PC-3 (cell line): ENCODE results near the gene LRSAM1. TPM values are rescaled to one million over a fixed set of nuclear protein-coding genes. Genes with fewer than 3 reads are reported as not detected.
A peak's percentile ranks its signal among the peaks of the same experiment; 100 is the strongest.

Experiments
- ATAC-seq: fragments of 200-7000 bp; cut with Tn5 transposase; 2 replicates; pipeline ENCODE4 v1.9.1; 2020; ENCODE audit warnings: mild to moderate bottlenecking, moderate library complexity
- BruUV-seq: library from RNA; stranded (reverse); fragments of 400-500 nt; replicated peaks from 2 replicates; lab custom pipeline; 2021; lab: Mats Ljungman, UMichigan
- CTCF ChIA-PET: fragments of 300-600 bp; sonication (Branson Sonifier 250); formaldehyde crosslinking; loops from one replicate; lab custom pipeline; 2022; ENCODE audit warnings: antibody characterized with exemption; lab: Charles Lee
- POLR2A ChIA-PET: fragments of 300-600 bp; sonication (Branson Sonifier 250); formaldehyde crosslinking; loops from one replicate; lab custom pipeline; 2022; ENCODE audit warnings: antibody characterized with exemption; ENCODE audit not compliant: unreplicated experiment; lab: Charles Lee
- DNase-seq: peaks from one replicate; pipeline ENCODE4 v3.0.0-alpha.2; 2015
- H2AFZ ChIP-seq: fragments of 300-600 bp; sonication (generic); 2 replicates; pipeline ENCODE4 v1.6.0; 2016; ENCODE audit warnings: antibody characterized with exemption, low read length
- H3F3A ChIP-seq: fragments of 300-600 bp; sonication (generic); one replicate; pipeline ENCODE4 v1.6.0; 2017; ENCODE audit warnings: antibody characterized with exemption, low read length, control low read depth, mild to moderate bottlenecking; ENCODE audit not compliant: unreplicated experiment
- H3K27ac ChIP-seq: fragments of 300-600 bp; sonication (generic); 2 replicates; pipeline ENCODE4 v1.5.1; 2016; ENCODE audit warnings: mild to moderate bottlenecking, low read length
- H3K27me3 ChIP-seq: fragments of 300-600 bp; sonication (generic); 2 replicates; pipeline ENCODE4 v1.6.1; 2016; ENCODE audit warnings: low read length, mixed read lengths
- H3K36me3 ChIP-seq: fragments of 300-600 bp; sonication (generic); 2 replicates; pipeline ENCODE4 v1.6.1; 2016; ENCODE audit warnings: low read depth, mixed run types, low read length, mixed read lengths
- H3K4me1 ChIP-seq: fragments of 300-600 bp; sonication (generic); 2 replicates; pipeline ENCODE4 v1.5.1; 2016; ENCODE audit warnings: low read length; ENCODE audit not compliant: insufficient read depth
- H3K4me2 ChIP-seq: fragments of 300-600 bp; sonication (generic); 2 replicates; pipeline ENCODE4 v1.6.0; 2016; ENCODE audit warnings: low read length
- H3K4me3 ChIP-seq: fragments of 300-600 bp; sonication (generic); 2 replicates; pipeline ENCODE4 v1.5.1; 2016; ENCODE audit warnings: mild to moderate bottlenecking, low read length, mixed read lengths
- H3K79me2 ChIP-seq: fragments of 300-600 bp; sonication (generic); 2 replicates; pipeline ENCODE4 v1.6.1; 2017; ENCODE audit warnings: low read length, mixed read lengths
- H3K9ac ChIP-seq: fragments of 300-600 bp; sonication (generic); 2 replicates; pipeline ENCODE4 v1.6.0; 2016; ENCODE audit warnings: mild to moderate bottlenecking, low read length
- H3K9me2 ChIP-seq: fragments of 300-600 bp; sonication (generic); replicated peaks from 2 replicates; pipeline ENCODE4 v1.6.1; 2016; ENCODE audit warnings: mixed run types, low read length, mixed read lengths
- H3K9me3 ChIP-seq: fragments of 300-600 bp; sonication (generic); 2 replicates; pipeline ENCODE4 v1.6.1; 2016; ENCODE audit warnings: low read length, mixed read lengths
- H4K20me1 ChIP-seq: fragments of 300-600 bp; sonication (generic); 2 replicates; pipeline ENCODE4 v1.6.1; 2016; ENCODE audit warnings: low read length, mixed read lengths
- EZH2 ChIP-seq: fragments of 300-600 bp; sonication (generic); IDR thresholded peaks from one replicate; pipeline ENCODE4 v1.6.1; 2017; ENCODE audit warnings: antibody characterized with exemption, mild to moderate bottlenecking, low read length; ENCODE audit not compliant: unreplicated experiment
- EZH2phosphoT487 ChIP-seq: fragments of 300-600 bp; sonication (generic); IDR thresholded peaks from 2 replicates; pipeline ENCODE4 v1.6.1; 2018; ENCODE audit warnings: mild to moderate bottlenecking, antibody characterized with exemption, low read length, borderline replicate concordance
- intact Hi-C: fragments of 100-400 bp; cut with micrococcal nuclease; formaldehyde crosslinking; loops from 2 replicates; pipeline ENCODE4 v1.9.0; 2023
- total RNA-seq: library from RNA; depleted of rRNA; stranded (reverse); fragments of >200 nt; gene quantifications from 2 replicates; pipeline ENCODE4 v1.2.3, GENCODE V29; 2014
- TF ChIP-seq, protein P1 (sequence below): fragments of 300-600 bp; sonication (generic); conservative IDR thresholded peaks from 2 replicates; pipeline ENCODE4 v1.5.1; 2017; ENCODE audit warnings: antibody characterized with exemption, low read depth, mild to moderate bottlenecking, low read length

The LRSAM1 gene
- total RNA-seq, 1 experiment from 2014 or later: 9.6 TPM

DNA sequence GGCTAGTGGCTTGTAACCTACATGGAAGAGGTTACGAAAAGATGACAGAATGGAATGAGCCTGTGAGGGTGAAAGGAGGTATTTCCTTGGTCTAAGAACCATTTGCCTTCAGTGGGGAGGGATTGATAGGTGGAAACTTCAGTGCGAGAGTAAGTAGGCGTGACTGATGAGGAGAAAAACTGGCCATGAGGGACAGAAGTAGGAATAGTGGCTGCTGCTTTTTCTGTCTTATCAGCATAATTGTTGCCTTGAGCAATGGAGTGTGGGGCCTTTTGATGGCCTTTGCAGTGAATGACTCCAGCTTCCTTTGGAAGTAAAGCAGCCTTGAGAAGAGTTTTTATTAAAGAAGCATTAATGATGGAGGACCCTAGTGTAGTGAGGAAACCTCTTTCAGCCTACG lies 36.2 kb upstream of the LRSAM1 start:
- no peak for ATAC-seq
- Histone ChIP-seq H4K20me1 (no peaks in the 10 kb centered on the region), H3K36me3 (no peaks in the 10 kb centered on the region), H3K79me2 (no peaks in the 10 kb centered on the region), H3K9me3 (no peaks in the 10 kb centered on the region), H3K4me1 (peaks cover 34% of the 10 kb centered on the region), H3K4me3 (no peak overlapping the region), H3K27me3 (no peaks in the 10 kb centered on the region), H3K9ac (no peak overlapping the region), H3K9me2 (no peaks in the 10 kb centered on the region), H3F3A (peaks cover 4% of the 10 kb centered on the region), H3K4me2 (no peak overlapping the region), H3K27ac (no peak overlapping the region), H2AFZ (no peak overlapping the region)
- CTCF ChIA-PET: interaction anchor here (0.6 kb wide), 1 partner anchor 22 kb away, joined by 11 read pairs; no protein-coding TSS in a partner anchor
- intact Hi-C loops: no loop called here
- POLR2A ChIA-PET: no interaction called here
- BruUV-seq: no TSS peak
- no peak for DNase-seq
- TF ChIP-seq, protein P1, sequence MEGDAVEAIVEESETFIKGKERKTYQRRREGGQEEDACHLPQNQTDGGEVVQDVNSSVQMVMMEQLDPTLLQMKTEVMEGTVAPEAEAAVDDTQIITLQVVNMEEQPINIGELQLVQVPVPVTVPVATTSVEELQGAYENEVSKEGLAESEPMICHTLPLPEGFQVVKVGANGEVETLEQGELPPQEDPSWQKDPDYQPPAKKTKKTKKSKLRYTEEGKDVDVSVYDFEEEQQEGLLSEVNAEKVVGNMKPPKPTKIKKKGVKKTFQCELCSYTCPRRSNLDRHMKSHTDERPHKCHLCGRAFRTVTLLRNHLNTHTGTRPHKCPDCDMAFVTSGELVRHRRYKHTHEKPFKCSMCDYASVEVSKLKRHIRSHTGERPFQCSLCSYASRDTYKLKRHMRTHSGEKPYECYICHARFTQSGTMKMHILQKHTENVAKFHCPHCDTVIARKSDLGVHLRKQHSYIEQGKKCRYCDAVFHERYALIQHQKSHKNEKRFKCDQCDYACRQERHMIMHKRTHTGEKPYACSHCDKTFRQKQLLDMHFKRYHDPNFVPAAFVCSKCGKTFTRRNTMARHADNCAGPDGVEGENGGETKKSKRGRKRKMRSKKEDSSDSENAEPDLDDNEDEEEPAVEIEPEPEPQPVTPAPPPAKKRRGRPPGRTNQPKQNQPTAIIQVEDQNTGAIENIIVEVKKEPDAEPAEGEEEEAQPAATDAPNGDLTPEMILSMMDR: no peak
- no peak for TF ChIP-seq EZH2

DNA sequence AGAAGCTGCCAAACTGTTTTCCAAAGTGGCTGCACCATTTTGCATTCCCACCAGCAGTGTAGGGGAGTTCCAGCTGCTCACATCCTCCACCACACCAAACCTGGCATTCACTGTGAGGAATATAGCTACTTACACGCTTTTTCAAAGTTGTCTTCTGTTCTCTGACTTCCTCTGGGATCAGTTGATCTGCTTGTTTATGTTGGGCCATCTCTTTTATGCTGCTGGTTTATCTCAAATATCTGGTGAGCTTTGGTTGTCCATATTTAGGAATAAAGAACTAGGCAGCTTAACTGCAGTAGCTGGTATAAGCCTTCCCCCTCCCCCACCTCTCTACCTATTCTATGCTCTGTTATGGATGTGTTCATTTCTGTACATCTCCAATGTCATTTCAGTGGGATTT lies 35.7 kb upstream of the LRSAM1 start:
- Histone ChIP-seq H3K79me2 (no peaks in the 10 kb centered on the region), H4K20me1 (no peaks in the 10 kb centered on the region), H3K9me3 (no peaks in the 10 kb centered on the region), H2AFZ (no peak overlapping the region), H3K27ac (no peak overlapping the region), H3K4me2 (no peak overlapping the region), H3K9me2 (no peaks in the 10 kb centered on the region), H3K4me1 (peaks cover 34% of the 10 kb centered on the region), H3F3A (peaks cover 4% of the 10 kb centered on the region), H3K36me3 (no peaks in the 10 kb centered on the region), H3K9ac (no peak overlapping the region), H3K4me3 (no peak overlapping the region), H3K27me3 (no peaks in the 10 kb centered on the region)
- DNase-seq (no peak), ATAC-seq (no peak)
- intact Hi-C loops: no loop called here
- ChIA-PET POLR2A (no interaction called here), CTCF (no interaction called here)
- BruUV-seq: no TSS peak
- TF ChIP-seq EZH2: no peak
- no peak for TF ChIP-seq EZH2phosphoT487
- TF ChIP-seq, protein P1: no peak

DNA sequence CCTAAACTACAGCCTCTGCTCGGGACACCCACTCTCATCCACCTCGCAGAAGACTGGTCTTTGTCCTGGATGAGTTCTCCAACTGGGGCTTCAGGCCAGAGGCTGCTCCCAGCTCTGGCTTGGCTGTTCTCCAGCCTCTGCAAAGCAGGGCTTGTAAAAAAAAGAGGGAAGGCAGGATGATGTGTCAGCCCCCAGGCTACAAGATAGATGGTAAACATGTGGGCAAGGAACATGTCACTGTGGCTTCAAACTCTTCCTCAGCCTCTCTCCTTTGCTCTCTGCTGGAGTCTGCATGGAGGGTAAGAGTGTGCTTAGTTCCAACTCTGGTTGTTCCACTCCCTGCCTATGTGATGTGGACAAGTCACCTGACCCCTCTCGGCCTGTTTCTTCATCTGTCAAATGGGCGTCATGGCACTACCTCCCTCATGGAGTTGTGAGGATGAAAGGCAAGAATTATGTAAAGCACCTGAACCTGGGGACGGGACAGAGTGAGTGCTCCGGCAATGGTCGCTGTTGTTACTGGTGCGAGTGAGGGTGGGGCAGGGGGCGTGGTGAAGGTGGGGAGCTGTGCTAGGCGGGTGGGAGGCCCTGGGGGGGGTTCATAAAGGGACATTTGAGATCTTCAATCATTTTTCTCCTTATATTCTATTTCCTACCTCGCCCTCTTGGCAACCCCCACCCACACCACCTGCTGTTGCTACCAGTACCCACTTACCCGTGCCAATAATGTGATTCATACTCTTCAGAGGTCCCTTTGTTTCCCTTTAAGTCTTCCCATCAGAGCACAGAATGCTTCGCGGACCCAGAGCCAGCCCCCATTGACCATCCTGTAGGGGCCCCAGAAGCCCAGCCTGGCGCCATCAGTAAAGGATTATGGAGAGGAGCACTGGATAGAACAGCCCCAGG lies 33.9 kb upstream of the LRSAM1 start:
- peak overlapping the region; percentile 87 for H3K27ac ChIP-seq
- no peaks in the 10 kb centered on the region for H3K9me2 ChIP-seq
- TF ChIP-seq EZH2phosphoT487 (no peak), EZH2 (no peak)
- TF ChIP-seq, protein P1: no peak
- H3K79me2 ChIP-seq: peaks cover 7% of the 10 kb centered on the region; the same call in 1 of the 2 replicates
- peaks cover 48% of the 10 kb centered on the region for H3K4me1 ChIP-seq
- peak overlapping the region; percentile 24; the same call in 1 of the 2 replicates for H3K4me3 ChIP-seq
- H3K4me2 ChIP-seq: peak overlapping the region; percentile 64
- H3K36me3 ChIP-seq: no peaks in the 10 kb centered on the region
- H3K27me3 ChIP-seq: no peaks in the 10 kb centered on the region
- H3K9me3 ChIP-seq: no peaks in the 10 kb centered on the region
- H3F3A ChIP-seq: peaks cover 4% of the 10 kb centered on the region
- ATAC-seq (peak; percentile 79), DNase-seq (peak; percentile 97)
- CTCF ChIA-PET: no interaction called here
- H3K9ac ChIP-seq: peak overlapping the region; percentile 37; the same call in 1 of the 2 replicates
- BruUV-seq: no TSS peak
- H4K20me1 ChIP-seq: no peaks in the 10 kb centered on the region
- intact Hi-C loops: no loop called here
- POLR2A ChIA-PET: no interaction called here
- H2AFZ ChIP-seq: no peak overlapping the region
